Epithelial cell of proximal tubule (primary cell): ENCODE data around the gene DTNBP1. TPM values are rescaled to one million over a fixed set of nuclear protein-coding genes. Genes with fewer than 3 reads are reported as not detected.

Experiments
- DNase-seq: peaks from one replicate; pipeline ENCODE4 v3.0.0-alpha.2; 2011; ENCODE audit warnings: low read depth
- H3K4me3 ChIP-seq: 2 replicates; pipeline ENCODE4 v1.5.1; 2011; ENCODE audit warnings: low read depth, mild to moderate bottlenecking, low read length
- CTCF ChIP-seq: conservative IDR thresholded peaks from 2 replicates; pipeline ENCODE4 v1.5.1; 2012; ENCODE audit warnings: low read depth, mild to moderate bottlenecking, low read length
- total RNA-seq: library from RNA; depleted of rRNA; stranded (reverse); fragments of >200 nt; gene quantifications from 2 replicates; pipeline ENCODE4 v1.2.3, GENCODE V29; 2015

Gene DTNBP1
- total RNA-seq, 1 donor from 2014 or later: 6.3 TPM

- no peak for TF ChIP-seq CTCF
- H3K4me3 ChIP-seq: no peak overlapping the region
- no peak for DNase-seq
Observed at GRCh38 chr6:15620611-15621010, 42.2 kb downstream of the DTNBP1 start.

GRCh38 chr6:15619330-15619729, 43.5 kb downstream of the DTNBP1 start:
- DNase-seq: no peak
- no peak for TF ChIP-seq CTCF
- H3K4me3 ChIP-seq: no peak overlapping the region

- DNase-seq: no peak
- no peak overlapping the region for H3K4me3 ChIP-seq
- no peak for TF ChIP-seq CTCF
Observed at GRCh38 chr6:15618685-15619084, 44.1 kb downstream of the DTNBP1 start.

GRCh38 chr6:15616261-15616660, 46.6 kb downstream of the DTNBP1 start:
- DNase-seq: no peak
- TF ChIP-seq CTCF: no peak

GRCh38 chr6:15615802-15616201, 47.0 kb downstream of the DTNBP1 start:
- DNase-seq: no peak
- TF ChIP-seq CTCF: no peak
- H3K4me3 ChIP-seq: no peak overlapping the region

More at GRCh38 chr6:15616261-15616660, 46.6 kb downstream of the DTNBP1 start:
- no peak overlapping the region for H3K4me3 ChIP-seq

DNA sequence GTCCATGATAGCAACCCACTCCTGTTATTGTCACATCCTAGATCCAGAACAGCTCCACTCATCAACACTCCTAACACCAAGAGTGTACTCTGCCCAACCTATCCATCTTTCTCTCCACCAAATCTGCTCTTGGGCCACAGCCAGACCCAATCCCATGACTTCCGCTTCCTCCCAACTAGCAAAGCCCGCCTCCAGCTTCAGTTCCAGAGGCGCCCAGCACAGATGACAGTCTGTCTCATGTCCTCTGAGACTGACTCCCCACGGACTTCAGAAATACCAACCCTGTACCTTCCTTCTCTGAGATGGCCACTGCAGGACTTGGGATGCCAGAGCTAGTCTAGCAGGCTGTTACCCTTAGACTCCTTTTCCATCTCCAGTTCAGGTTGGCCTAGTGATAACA, 48.6 kb downstream of the DTNBP1 start:
- TF ChIP-seq CTCF: no peak
- no peak for DNase-seq
- no peak overlapping the region for H3K4me3 ChIP-seq

DNA sequence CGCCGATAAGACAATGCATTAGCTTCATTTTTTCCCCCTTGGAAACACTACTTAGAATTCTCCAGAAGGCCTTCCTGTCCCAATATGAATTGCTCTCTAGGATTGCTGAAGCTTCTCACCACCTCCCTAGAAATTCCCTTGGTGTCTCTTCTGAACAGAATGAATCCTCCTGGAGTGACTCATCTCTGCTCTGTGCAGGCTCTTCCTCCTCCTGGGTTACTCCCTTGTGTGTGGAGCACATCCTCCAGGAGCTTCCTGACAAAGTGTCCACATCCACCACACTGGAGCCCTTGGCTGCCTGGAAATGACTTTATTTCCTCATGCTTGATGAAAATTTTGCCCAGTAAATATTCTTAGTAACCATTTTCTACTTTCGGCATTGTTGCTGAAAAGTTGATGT, 54.4 kb downstream of the DTNBP1 start:
- no peak for TF ChIP-seq CTCF
- no peak overlapping the region for H3K4me3 ChIP-seq
- DNase-seq: no peak
